ENCODE measurements around the gene GATAD2B.

Gene GATAD2B

GRCh38 chr1:153833171-153833570, 89.6 kb downstream of the GATAD2B start:
- H3K4me3 ChIP-seq (ENCODE audit: low read length) = no peak overlapping the region
- no peak for TF ChIP-seq CTCF (conservative IDR thresholded peaks at IDR 0.05; ENCODE audit: low read depth, low read length)
- no peak for DNase-seq (ENCODE audit: low read depth)

GRCh38 chr1:153832293-153832692, 90.5 kb downstream of the GATAD2B start:
- TF ChIP-seq CTCF (conservative IDR thresholded peaks at IDR 0.05; ENCODE audit: low read depth, low read length) = no peak
- DNase-seq (ENCODE audit: low read depth) = no peak
- no peak overlapping the region for H3K4me3 ChIP-seq (ENCODE audit: low read length)

- TF ChIP-seq CTCF (conservative IDR thresholded peaks at IDR 0.05; ENCODE audit: low read depth, low read length) = no peak
- no peak overlapping the region for H3K4me3 ChIP-seq (ENCODE audit: low read length)
- no peak for DNase-seq (ENCODE audit: low read depth)
Observed at GRCh38 chr1:153831026-153831425, 91.7 kb downstream of the GATAD2B start.

- TF ChIP-seq CTCF (conservative IDR thresholded peaks at IDR 0.05; ENCODE audit: low read depth, low read length) = peak; percentile 16
- no peak overlapping the region for H3K4me3 ChIP-seq (ENCODE audit: low read length)
- DNase-seq (ENCODE audit: low read depth) = no peak
Observed at GRCh38 chr1:153827168-153827964, 95.4 kb downstream of the GATAD2B start.

- no peak for TF ChIP-seq CTCF (conservative IDR thresholded peaks at IDR 0.05; ENCODE audit: low read depth, low read length)
- no peak for DNase-seq (ENCODE audit: low read depth)
- no peak overlapping the region for H3K4me3 ChIP-seq (ENCODE audit: low read length)
Observed at GRCh38 chr1:153818876-153819275, 103.9 kb downstream of the GATAD2B start.

- no peak for TF ChIP-seq CTCF (conservative IDR thresholded peaks at IDR 0.05; ENCODE audit: low read depth, low read length)
- DNase-seq (ENCODE audit: low read depth) = no peak
- no peak overlapping the region for H3K4me3 ChIP-seq (ENCODE audit: low read length)
Observed at GRCh38 chr1:153816283-153816889, 106.4 kb downstream of the GATAD2B start.

Data from retinal pigment epithelial cell (primary cell).